ENCODE measurements around the gene TREX2. TPM values are rescaled to one million over a fixed set of nuclear protein-coding genes. Genes with fewer than 3 reads are reported as not detected.

TREX2 gene
- total and polyA plus RNA-seq, 2 experiments from 2014 or later = 0.81 to 1.7 TPM

- no peak for TF ChIP-seq ZNF462 (CRISPR knock-in tag; IDR thresholded peaks at IDR 0.05)
- TF ChIP-seq ZNF114 (CRISPR knock-in tag; IDR thresholded peaks at IDR 0.05) = no peak
- TF ChIP-seq POLR2AphosphoS5 (IDR thresholded peaks at IDR 0.05; ENCODE audit: low read depth) = no peak
- TF ChIP-seq ETS1 (IDR thresholded peaks at IDR 0.05) = no peak
- no peak for TF ChIP-seq EZH2phosphoT487 (IDR thresholded peaks at IDR 0.05; ENCODE audit: unreplicated experiment)
Measured at GRCh38 chrX:153416781-153417450, 28.9 kb downstream of the TREX2 start (continued).

GRCh38 chrX:153414856-153415510 lies 30.9 kb downstream of the TREX2 start:
- H3K79me2 ChIP-seq (replicated peaks; ENCODE audit: insufficient read depth) = no peaks in the 10 kb centered on the region
- no peak for ATAC-seq
- no peak for DNase-seq (ENCODE audit: low spot score)
- H3K4me1 ChIP-seq (ENCODE audit: insufficient read depth) = no peaks in the 10 kb centered on the region
- no peaks in the 10 kb centered on the region for H3K36me3 ChIP-seq (ENCODE audit: insufficient read depth)
- peaks cover 17% of the 10 kb centered on the region for H3K27me3 Mint-ChIP-seq (ENCODE audit: insufficient read depth, low read depth, poor library complexity)
- H3K9me2 ChIP-seq (ENCODE audit: insufficient read depth) = no peaks in the 10 kb centered on the region
- H3K4me1 Mint-ChIP-seq = peaks cover 18% of the 10 kb centered on the region
- H3K4me3 ChIP-seq = no peak overlapping the region
- no peak overlapping the region for H2AFZ ChIP-seq
- H3F3A ChIP-seq (replicated peaks; ENCODE audit: low read depth) = no peaks in the 10 kb centered on the region
- H3K27ac Mint-ChIP-seq = no peak overlapping the region
- H3K9me3 Mint-ChIP-seq = no peaks in the 10 kb centered on the region
- H3K27ac ChIP-seq (ENCODE audit: low read depth) = no peak overlapping the region
- H4K20me1 ChIP-seq (replicated peaks; ENCODE audit: insufficient read depth) = no peaks in the 10 kb centered on the region
- H3K36me3 Mint-ChIP-seq (ENCODE audit: low read depth) = no peaks in the 10 kb centered on the region
- H3K4me2 ChIP-seq = no peak overlapping the region
- peaks cover 19% of the 10 kb centered on the region; the same call in 1 of the 2 replicates for H3K27me3 ChIP-seq (ENCODE audit: insufficient read depth)
- no peak overlapping the region for H3K4me3 Mint-ChIP-seq
- TF ChIP-seq CTCF (conservative IDR thresholded peaks at IDR 0.05; ENCODE audit: low read depth in 2 of 2) = no peak
- TF ChIP-seq ZNF114 (CRISPR knock-in tag; IDR thresholded peaks at IDR 0.05) = no peak
- TF ChIP-seq JUNB (IDR thresholded peaks at IDR 0.05; ENCODE audit: unreplicated experiment) = no peak
- no peak for TF ChIP-seq REST (IDR thresholded peaks at IDR 0.05; ENCODE audit: unreplicated experiment)
- no peak for TF ChIP-seq ETS1 (IDR thresholded peaks at IDR 0.05)
- TF ChIP-seq NANOG (IDR thresholded peaks at IDR 0.05; ENCODE audit: borderline replicate concordance) = no peak

Measured in GM23338 (cell line).